ENCODE results near the gene SMOC2. TPM values are rescaled to one million over a fixed set of nuclear protein-coding genes. Genes with fewer than 3 reads are reported as not detected.

SMOC2 gene
- total RNA-seq, 1 donor from 2014 or later, result 14.4 TPM

DNA sequence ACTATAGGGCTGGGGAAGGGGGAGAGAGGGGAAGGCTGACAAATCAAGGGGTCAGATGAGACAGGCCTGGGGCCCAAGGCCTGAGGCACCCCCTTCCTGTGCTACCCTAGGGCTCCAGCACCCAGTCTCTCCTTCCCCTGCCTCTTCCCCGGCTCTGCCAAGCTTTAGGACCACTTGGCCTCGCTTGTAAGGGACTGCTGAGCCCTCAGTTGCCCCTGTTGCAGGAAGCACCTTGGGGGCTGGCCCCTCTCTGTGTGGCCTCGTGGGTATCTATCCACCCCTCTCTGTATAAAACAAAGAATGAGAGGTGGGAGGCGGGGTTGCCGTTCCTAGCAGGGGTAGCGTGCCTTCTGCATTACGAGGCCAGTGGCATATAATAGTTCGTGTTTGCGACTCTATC is 21.4 kb upstream of the SMOC2 start:
- no peak for DNase-seq
- intact Hi-C loops (cut with micrococcal nuclease), result no loop called here
- TF ChIP-seq, protein P1, sequence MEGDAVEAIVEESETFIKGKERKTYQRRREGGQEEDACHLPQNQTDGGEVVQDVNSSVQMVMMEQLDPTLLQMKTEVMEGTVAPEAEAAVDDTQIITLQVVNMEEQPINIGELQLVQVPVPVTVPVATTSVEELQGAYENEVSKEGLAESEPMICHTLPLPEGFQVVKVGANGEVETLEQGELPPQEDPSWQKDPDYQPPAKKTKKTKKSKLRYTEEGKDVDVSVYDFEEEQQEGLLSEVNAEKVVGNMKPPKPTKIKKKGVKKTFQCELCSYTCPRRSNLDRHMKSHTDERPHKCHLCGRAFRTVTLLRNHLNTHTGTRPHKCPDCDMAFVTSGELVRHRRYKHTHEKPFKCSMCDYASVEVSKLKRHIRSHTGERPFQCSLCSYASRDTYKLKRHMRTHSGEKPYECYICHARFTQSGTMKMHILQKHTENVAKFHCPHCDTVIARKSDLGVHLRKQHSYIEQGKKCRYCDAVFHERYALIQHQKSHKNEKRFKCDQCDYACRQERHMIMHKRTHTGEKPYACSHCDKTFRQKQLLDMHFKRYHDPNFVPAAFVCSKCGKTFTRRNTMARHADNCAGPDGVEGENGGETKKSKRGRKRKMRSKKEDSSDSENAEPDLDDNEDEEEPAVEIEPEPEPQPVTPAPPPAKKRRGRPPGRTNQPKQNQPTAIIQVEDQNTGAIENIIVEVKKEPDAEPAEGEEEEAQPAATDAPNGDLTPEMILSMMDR (IDR thresholded peaks at IDR 0.05; ENCODE audit: borderline replicate concordance), result no peak

DNA sequence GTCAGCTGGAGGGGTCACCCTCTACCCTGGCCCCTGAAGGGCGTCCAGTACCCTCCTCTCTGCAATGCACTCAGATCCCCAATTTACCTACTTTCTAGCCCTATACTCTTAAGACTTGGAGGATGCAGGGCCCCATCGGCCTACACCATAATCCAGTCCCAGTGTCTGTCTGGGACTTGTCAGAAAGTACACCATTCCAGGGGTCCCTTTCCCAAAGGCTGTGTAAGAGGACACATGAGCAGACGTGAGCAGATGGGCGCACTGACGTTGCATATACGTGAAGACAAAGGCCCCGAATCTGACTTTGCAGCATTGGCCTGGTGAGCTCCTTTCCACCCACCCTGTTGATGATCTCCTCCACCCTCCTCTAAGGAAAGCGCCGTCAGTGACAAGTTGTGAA is 20.9 kb upstream of the SMOC2 start:
- no peak overlapping the region for H3K4me3 ChIP-seq
- no peaks in the 10 kb centered on the region for H3K36me3 ChIP-seq
- peaks cover 13% of the 10 kb centered on the region for H3K4me1 ChIP-seq
- TF ChIP-seq, protein P1 (IDR thresholded peaks at IDR 0.05; ENCODE audit: borderline replicate concordance), result no peak
- no peak for DNase-seq
- H3K27ac ChIP-seq (replicated peaks), result no peak overlapping the region
- intact Hi-C loops (cut with micrococcal nuclease), result no loop called here
- peaks cover 20% of the 10 kb centered on the region for H3K27me3 ChIP-seq (ENCODE audit: low read depth)
- H3K9me3 ChIP-seq (replicated peaks), result no peaks in the 10 kb centered on the region

More for the DNA sequence above, 21.4 kb upstream of the SMOC2 start:
- H3K27ac ChIP-seq (replicated peaks), result peak overlapping the region; percentile 74
- H3K4me1 ChIP-seq, result peaks cover 16% of the 10 kb centered on the region
- H3K9me3 ChIP-seq (replicated peaks), result no peaks in the 10 kb centered on the region
- peaks cover 23% of the 10 kb centered on the region for H3K27me3 ChIP-seq (ENCODE audit: low read depth)
- no peaks in the 10 kb centered on the region for H3K36me3 ChIP-seq
- H3K4me3 ChIP-seq, result no peak overlapping the region

DNA sequence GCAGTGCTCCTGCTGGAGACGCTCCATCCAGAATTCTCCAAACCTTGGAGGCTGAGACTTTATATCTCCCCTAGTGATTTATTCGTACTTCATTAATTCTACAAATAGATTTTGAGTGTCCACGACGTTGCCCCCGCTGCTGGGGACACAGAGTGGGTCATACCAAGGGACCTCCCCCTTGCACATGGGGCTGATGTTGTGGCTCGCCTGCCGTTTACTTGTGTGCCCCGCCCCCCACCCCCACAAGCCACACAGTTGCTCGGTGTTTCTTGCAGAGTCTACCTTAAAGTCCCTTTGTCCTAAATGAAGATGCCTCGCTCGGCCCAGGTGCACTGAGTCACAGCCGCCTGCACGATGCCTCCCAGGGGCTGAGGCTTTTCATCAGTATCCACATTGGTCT is 20.3 kb upstream of the SMOC2 start:
- Histone ChIP-seq H3K9me3 (replicated peaks) (no peaks in the 10 kb centered on the region), H3K4me1 (peaks cover 8% of the 10 kb centered on the region), H3K4me3 (no peak overlapping the region), H3K27me3 (ENCODE audit: low read depth) (peaks cover 13% of the 10 kb centered on the region), H3K27ac (replicated peaks) (no peak overlapping the region), H3K36me3 (no peaks in the 10 kb centered on the region)
- intact Hi-C loops (cut with micrococcal nuclease), result no loop called here
- TF ChIP-seq, protein P1 (IDR thresholded peaks at IDR 0.05; ENCODE audit: borderline replicate concordance), result no peak
- DNase-seq, result no peak

DNA sequence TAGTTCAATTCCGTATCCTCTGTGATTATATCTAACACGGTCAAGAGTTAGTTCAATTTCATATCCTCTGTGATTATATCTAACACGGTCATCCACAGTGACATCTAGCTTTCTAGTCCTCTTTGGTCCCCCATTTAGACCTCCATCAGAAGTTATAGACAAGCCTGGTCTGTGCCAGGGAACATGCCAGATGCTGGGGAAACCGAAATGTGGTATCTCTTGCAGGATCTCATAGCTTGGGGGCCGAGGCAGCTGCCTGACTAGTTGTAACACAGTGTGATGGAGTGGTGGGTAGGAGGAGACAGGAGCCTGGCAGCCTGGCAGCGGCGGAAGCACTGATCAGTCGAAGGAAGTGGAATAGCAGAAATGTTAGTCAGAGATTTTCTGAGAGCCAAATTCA is 13.8 kb upstream of the SMOC2 start:
- Histone ChIP-seq H3K4me3 (no peak overlapping the region), H3K27me3 (ENCODE audit: low read depth) (peaks cover 19% of the 10 kb centered on the region), H3K27ac (replicated peaks) (no peak overlapping the region), H3K4me1 (no peaks in the 10 kb centered on the region), H3K9me3 (replicated peaks) (no peaks in the 10 kb centered on the region), H3K36me3 (no peaks in the 10 kb centered on the region)
- intact Hi-C loops (cut with micrococcal nuclease), result no loop called here
- DNase-seq, result no peak
- TF ChIP-seq, protein P1 (IDR thresholded peaks at IDR 0.05; ENCODE audit: borderline replicate concordance), result no peak

DNA sequence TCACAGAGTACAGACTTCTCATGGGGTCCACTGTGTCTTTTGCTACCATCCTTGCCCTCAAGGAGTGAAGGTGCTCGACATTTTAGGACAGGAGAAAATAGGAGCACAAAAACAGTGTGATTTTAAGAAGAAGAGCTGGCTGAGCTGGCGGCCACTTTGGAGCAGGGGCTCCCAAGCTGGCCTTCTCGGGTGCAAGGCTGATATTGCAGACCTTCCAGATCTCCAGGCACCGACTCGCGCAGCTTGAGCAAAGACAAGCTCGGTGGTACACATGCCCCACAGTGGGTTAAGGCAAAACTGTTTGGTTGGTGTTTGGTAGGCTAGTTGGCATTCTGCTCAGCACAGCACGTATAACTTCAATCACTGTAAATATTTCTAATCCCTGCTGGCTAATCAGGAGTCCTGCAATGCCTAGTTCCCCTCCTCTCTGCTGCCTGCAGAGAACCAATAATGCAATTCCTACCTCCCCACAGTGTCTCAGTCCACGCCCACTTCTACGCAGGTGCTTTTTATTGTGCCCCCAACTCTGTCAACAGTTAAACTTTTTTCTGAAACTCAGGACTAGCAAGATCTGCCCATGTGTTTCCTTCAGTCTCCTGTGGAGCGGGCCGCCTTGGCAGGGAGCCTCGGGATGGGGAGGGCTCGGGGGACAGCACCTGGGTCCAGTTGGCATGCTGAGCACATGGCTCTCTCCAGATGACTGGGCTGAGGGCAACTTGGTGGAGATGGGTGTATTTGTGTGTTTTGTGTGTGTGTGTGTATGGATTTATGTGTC is 12.7 kb upstream of the SMOC2 start:
- Histone ChIP-seq H3K36me3 (no peaks in the 10 kb centered on the region), H3K27ac (replicated peaks) (no peak overlapping the region), H3K4me1 (no peaks in the 10 kb centered on the region), H3K27me3 (ENCODE audit: low read depth) (peaks cover 29% of the 10 kb centered on the region), H3K4me3 (no peak overlapping the region), H3K9me3 (replicated peaks) (no peaks in the 10 kb centered on the region)
- intact Hi-C loops (cut with micrococcal nuclease), result no loop called here
- no peak for DNase-seq
- TF ChIP-seq, protein P1 (IDR thresholded peaks at IDR 0.05; ENCODE audit: borderline replicate concordance), result no peak
